Measurements from ENCODE around the gene SMAD2. TPM values are rescaled to one million over a fixed set of nuclear protein-coding genes. Genes with fewer than 3 reads are reported as not detected.

SMAD2 gene
- total RNA-seq (2014; rRNA removed; shearing (Covaris generic)), result 40.4 and 46.8 TPM in 2 replicates
- 81.1 and 84.8 TPM in 2 replicates for total RNA-seq (2022)
- Bru-seq, nascent RNA, result percentile 80 among the genes with signal in this experiment
- percentile 82 among the genes with signal in this experiment for BruChase-seq, experiment 1, labeled RNA remaining after a 6-hour chase
- percentile 82 among the genes with signal in this experiment for BruChase-seq, experiment 2, labeled RNA remaining after a 2-hour chase
- long read RNA-seq, full-length matches to known transcripts, result 25 of 59 reads
- long read RNA-seq, partial matches to known transcripts, result 5 of 59 reads
- long read RNA-seq, other reads (novel, unspliced or antisense), result 29 of 59 reads

DNA sequence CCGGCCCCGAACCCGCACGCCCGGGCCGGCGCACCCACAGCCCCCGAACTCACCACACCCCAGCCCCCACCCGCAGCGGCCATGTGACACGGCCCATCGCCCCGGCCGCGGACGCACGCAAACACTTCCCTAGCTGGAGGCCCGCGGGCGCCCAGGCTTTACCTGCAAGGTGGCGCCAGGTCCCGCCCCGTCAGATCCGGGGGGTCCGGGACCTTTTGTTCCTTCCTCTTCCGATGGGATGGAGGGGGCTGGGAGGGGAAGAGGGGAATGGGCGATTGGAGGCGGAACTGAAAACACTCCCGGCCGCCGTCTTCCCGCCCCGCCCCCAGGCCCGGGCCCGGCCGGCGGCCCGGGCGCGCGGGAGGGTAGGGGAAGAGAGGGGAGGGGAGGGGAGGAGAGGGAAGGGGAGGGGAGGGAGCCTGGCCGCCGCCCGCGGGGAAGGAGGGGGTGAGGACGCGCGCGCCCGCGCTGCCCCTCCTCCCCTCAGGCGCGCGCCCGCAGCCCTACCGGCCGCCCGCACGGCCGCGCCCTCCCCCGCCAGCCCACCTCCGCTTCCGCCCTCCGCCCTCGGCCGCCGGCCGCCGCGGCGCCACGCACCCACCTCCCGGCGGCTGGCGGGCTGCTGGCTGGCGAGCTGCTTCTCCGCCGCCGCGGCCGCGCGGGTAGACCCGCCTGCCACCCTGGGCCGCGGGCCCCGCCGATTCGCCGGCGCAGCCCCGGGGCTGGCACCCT lies at the start of gene SMAD2:
Gene SMAD2, minus strand, starts transcription at position 461 of the 732 bp plus-strand sequence. CDS start 33,903 bp downstream, outside the sequence.
- Histone ChIP-seq H3K9me2 (ENCODE audit: insufficient read depth, low read length) (no peaks in the 10 kb centered on the region), H2AFZ (ENCODE audit: low read length) (peak within 1 kb of the TSS; percentile 86), H3K9me3 (ENCODE audit: low read length) (no peaks in the 10 kb centered on the region), H3K4me3 (ENCODE audit: low read depth, low read length, poor library complexity, severe bottlenecking) (peak within 1 kb of the TSS; percentile 80), H3K4me2 (ENCODE audit: low read length) (peak within 1 kb of the TSS; percentile 95), H3K4me1 (ENCODE audit: insufficient read depth, low read length, poor library complexity, severe bottlenecking) (peaks cover 21% of the 10 kb centered on the region), H3K79me2 (ENCODE audit: insufficient read depth, low read depth, low read length) (peaks cover 47% of the 10 kb centered on the region), H4K20me1 (ENCODE audit: insufficient read depth, low read length) (peaks cover 20% of the 10 kb centered on the region), H3K36me3 (ENCODE audit: insufficient read depth, low read length) (no peaks in the 10 kb centered on the region), H3K27ac (ENCODE audit: low read depth, low read length, poor library complexity, severe bottlenecking) (peak within 1 kb of the TSS; percentile 88)
- BruUV-seq (replicated peaks), result no TSS peak
- ChIA-PET POLR2A (no interaction called here), CTCF (ENCODE audit: unreplicated experiment) (no interaction called here)
- peak; percentile 71 for DNase-seq (ENCODE audit: low spot score)
- TF ChIP-seq, protein P1, sequence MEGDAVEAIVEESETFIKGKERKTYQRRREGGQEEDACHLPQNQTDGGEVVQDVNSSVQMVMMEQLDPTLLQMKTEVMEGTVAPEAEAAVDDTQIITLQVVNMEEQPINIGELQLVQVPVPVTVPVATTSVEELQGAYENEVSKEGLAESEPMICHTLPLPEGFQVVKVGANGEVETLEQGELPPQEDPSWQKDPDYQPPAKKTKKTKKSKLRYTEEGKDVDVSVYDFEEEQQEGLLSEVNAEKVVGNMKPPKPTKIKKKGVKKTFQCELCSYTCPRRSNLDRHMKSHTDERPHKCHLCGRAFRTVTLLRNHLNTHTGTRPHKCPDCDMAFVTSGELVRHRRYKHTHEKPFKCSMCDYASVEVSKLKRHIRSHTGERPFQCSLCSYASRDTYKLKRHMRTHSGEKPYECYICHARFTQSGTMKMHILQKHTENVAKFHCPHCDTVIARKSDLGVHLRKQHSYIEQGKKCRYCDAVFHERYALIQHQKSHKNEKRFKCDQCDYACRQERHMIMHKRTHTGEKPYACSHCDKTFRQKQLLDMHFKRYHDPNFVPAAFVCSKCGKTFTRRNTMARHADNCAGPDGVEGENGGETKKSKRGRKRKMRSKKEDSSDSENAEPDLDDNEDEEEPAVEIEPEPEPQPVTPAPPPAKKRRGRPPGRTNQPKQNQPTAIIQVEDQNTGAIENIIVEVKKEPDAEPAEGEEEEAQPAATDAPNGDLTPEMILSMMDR (conservative IDR thresholded peaks at IDR 0.05; ENCODE audit: low read length), result no peak
- intact Hi-C loops (cut with micrococcal nuclease; ENCODE audit: unreplicated experiment), result loop anchor here (5.0 kb wide), 2 partner anchors 47 to 248 kb away; no protein-coding TSS in a partner anchor

DNA sequence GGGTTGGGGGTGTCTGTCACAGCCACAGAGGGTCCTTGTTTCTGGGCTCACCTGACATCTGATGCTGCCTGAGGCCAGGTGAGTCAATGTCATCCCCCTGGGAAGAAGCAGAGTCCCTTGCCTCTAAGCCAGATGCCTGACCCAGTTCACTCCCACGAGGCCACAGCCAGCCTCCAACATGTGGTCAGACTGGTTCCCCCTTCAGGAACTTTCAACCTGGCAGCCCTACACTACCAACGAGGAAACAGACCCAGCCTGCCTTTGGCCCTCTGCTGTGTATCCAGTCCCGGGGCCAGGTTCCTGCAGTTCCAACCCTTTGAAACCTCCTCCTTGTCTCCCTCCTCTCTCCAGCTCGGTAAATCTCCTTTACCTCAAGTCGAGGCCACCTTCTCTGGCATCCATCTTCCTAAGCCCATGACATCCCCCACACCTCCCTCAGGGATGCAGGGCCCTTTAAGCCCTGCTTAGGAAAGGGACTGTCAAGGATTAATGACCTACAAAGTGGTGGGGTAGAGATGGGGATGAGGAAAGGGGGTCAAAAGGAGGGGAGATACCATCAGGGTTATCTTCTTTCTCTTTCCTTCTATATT lies 49.2 kb upstream of the SMAD2 start:
- intact Hi-C loops (cut with micrococcal nuclease; ENCODE audit: unreplicated experiment), result loop anchor here (5.0 kb wide), 1 partner anchor 47 kb away; the partner anchor contains the start of gene SMAD2
- ChIA-PET CTCF (ENCODE audit: unreplicated experiment) (no interaction called here), POLR2A (no interaction called here)
- Histone ChIP-seq H3K79me2 (ENCODE audit: insufficient read depth, low read depth, low read length) (no peaks in the 10 kb centered on the region), H3K4me3 (ENCODE audit: low read depth, low read length, poor library complexity, severe bottlenecking) (no peak overlapping the region), H3K4me2 (ENCODE audit: low read length) (no peak overlapping the region), H3K9me2 (ENCODE audit: insufficient read depth, low read length) (no peaks in the 10 kb centered on the region), H2AFZ (ENCODE audit: low read length) (no peak overlapping the region), H4K20me1 (ENCODE audit: insufficient read depth, low read length) (no peaks in the 10 kb centered on the region), H3K36me3 (ENCODE audit: insufficient read depth, low read length) (no peaks in the 10 kb centered on the region), H3K27ac (ENCODE audit: low read depth, low read length, poor library complexity, severe bottlenecking) (no peak overlapping the region), H3K4me1 (ENCODE audit: insufficient read depth, low read length, poor library complexity, severe bottlenecking) (no peaks in the 10 kb centered on the region), H3K9me3 (ENCODE audit: low read length) (no peaks in the 10 kb centered on the region)
- no TSS peak for BruUV-seq (replicated peaks)
- DNase-seq (ENCODE audit: low spot score), result no peak
- TF ChIP-seq, protein P1 (conservative IDR thresholded peaks at IDR 0.05; ENCODE audit: low read length), result no peak
- no peak for TF ChIP-seq EZH2phosphoT487 (IDR thresholded peaks at IDR 0.05; ENCODE audit: borderline replicate concordance, low read depth, low read length)
